ENCODE results near the gene RNF183.

DNA sequence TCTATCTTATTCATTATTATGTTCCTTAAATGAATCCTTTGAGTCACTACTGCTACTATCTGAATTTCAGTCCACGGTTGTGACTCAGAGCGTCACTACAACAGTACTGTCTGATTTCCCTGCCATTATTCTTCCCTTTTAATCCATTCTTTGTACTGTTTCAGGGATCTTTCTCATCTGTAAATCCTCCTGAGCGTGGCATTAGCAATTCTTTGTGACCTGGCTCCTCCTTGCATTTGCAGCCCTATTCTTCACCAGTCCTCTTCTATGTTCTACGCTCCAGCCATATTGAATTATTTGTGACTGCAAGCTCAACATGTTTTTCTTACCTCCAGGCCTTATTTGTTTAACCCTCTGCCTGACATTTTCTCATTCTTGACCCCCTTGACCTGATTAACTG is 21.8 kb downstream of the RNF183 start:
- no peak for TF ChIP-seq EZH2 (IDR thresholded peaks at IDR 0.05; ENCODE audit: low read length, missing control alignments)
- TF ChIP-seq, protein P1, sequence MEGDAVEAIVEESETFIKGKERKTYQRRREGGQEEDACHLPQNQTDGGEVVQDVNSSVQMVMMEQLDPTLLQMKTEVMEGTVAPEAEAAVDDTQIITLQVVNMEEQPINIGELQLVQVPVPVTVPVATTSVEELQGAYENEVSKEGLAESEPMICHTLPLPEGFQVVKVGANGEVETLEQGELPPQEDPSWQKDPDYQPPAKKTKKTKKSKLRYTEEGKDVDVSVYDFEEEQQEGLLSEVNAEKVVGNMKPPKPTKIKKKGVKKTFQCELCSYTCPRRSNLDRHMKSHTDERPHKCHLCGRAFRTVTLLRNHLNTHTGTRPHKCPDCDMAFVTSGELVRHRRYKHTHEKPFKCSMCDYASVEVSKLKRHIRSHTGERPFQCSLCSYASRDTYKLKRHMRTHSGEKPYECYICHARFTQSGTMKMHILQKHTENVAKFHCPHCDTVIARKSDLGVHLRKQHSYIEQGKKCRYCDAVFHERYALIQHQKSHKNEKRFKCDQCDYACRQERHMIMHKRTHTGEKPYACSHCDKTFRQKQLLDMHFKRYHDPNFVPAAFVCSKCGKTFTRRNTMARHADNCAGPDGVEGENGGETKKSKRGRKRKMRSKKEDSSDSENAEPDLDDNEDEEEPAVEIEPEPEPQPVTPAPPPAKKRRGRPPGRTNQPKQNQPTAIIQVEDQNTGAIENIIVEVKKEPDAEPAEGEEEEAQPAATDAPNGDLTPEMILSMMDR (conservative IDR thresholded peaks at IDR 0.05 in 1 of 2, IDR thresholded peaks at IDR 0.05 in 1 of 2; ENCODE audit: low read depth in 1 of 2, low read length in 2 of 2), result no peak
